Neural progenitor cell (in vitro differentiated cells): ENCODE measurements around the gene OLFML2B.

Experiments
- CTCF ChIP-seq: fragments of 200-600 bp; sonication (generic); IDR thresholded peaks from 2 replicates; pipeline ENCODE4 v1.5.1; 2017; ENCODE audit warnings: antibody characterized with exemption, mild to moderate bottlenecking
- EZH2 ChIP-seq: fragments of 200-600 bp; sonication (generic); IDR thresholded peaks from 2 replicates; pipeline ENCODE4 v1.6.1; 2017; ENCODE audit warnings: antibody characterized with exemption, mild to moderate bottlenecking, moderate library complexity

DNA sequence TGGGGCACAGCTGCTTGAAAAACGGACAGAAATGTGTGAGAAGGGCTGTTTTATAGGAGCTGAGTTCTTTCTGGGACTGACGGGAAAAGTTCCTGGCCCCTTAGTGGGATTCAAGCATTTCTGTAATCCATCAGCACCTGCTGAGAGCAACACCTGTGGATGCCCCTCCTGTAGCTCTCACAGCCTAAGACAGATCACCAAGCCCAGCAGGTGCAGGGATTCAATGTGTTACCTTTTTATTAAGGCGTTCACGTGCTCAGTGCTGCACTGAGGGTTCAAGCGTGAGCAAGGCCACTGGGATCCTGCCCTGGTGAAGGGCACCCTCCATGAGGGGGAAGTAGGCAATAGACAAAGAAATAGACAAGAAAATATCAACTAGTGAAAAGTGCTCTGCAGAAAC is 14.9 kb downstream of the OLFML2B start:
- no peak for TF ChIP-seq CTCF
- TF ChIP-seq EZH2 = no peak
